ENCODE results near the gene SHROOM3.

SHROOM3 gene

DNA sequence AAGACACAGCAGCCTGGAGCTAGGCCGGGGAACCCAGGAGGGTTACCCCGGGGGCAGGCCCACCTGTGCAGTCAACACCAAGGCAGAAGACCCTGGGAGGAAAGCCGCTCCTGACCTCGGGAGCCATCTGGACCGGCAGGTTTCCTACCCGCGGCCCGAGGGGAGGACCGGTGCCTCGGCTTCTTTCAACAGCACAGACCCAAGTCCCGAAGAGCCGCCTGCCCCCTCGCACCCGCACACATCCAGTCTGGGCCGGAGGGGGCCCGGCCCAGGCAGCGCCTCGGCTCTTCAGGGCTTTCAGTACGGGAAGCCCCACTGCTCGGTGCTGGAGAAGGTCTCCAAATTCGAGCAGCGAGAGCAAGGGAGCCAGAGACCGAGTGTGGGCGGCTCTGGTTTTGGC lies 305.2 kb downstream of the SHROOM3 start:
- no peak for DNase-seq (ENCODE audit: low read depth in 1 of 2, low spot score in 1 of 2)

DNA sequence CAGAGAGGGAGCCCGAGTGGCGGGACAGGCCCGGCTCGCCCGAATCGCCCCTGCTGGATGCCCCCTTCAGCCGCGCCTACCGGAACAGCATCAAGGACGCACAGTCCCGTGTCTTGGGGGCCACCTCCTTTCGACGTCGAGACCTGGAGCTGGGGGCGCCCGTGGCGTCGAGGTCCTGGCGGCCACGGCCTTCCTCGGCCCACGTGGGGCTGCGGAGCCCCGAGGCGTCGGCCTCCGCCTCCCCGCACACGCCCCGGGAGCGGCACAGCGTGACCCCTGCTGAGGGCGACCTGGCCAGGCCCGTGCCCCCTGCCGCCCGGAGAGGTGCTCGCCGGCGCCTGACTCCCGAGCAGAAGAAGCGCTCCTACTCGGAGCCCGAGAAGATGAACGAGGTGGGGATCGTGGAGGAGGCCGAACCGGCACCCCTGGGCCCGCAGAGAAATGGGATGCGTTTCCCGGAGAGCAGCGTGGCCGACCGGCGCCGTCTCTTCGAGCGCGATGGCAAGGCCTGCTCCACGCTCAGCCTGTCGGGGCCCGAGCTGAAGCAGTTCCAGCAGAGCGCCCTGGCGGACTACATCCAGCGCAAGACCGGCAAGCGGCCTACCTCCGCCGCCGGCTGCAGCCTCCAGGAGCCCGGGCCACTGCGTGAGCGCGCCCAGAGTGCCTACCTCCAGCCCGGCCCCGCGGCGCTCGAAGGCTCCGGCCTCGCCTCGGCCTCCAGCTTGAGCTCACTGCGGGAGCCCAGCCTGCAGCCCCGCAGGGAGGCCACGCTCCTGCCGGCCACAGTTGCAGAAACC lies 306.0 kb downstream of the SHROOM3 start:
- DNase-seq (ENCODE audit: low read depth in 1 of 2, low spot score in 1 of 2): no peak

DNA sequence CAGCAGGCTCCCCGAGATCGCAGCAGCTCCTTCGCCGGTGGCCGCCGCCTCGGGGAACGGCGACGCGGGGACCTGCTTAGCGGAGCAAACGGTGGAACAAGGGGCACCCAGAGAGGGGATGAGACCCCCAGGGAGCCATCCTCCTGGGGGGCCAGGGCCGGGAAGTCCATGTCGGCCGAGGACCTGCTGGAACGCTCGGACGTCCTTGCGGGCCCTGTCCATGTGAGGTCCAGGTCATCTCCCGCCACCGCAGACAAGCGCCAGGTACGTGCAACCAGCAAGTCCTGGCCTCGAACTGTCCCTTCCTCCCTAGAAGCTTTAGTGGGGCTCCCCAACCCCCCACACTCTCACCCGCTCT lies 306.6 kb downstream of the SHROOM3 start:
- DNase-seq (ENCODE audit: low read depth in 1 of 2, low spot score in 1 of 2): no peak

DNA sequence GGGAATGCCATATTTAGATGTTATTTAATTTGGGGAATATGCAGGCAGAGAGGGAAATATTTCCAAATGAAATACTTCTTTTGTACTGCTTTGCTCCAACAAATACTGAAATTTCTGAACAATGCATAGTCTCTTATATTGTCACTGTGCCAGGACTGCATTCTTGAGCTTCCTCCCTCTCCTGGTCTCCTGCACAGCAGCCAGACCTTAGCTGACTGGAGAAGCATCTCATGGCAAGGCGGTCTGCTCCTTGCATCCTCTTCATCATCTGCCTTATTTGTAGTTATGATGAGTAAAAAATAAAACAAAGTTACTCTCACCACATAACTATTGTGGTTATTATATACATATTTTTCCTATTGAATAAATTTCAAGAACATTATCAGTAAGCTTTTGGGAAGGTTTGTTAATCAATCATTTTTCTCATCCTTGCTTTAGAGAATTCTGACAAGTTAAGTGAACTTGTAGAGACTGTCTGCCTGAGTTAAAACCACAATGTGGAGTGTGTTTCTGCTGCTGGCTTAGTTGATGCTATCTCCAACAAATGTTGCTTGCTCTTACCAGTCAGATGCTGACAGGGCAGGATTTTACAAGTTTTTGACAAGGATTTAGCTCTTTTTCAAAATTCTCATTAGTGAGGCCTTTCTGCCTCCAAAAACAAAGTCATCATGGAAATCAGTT lies 309.4 kb downstream of the SHROOM3 start:
- no peak for DNase-seq (ENCODE audit: low read depth in 1 of 2, low spot score in 1 of 2)

DNA sequence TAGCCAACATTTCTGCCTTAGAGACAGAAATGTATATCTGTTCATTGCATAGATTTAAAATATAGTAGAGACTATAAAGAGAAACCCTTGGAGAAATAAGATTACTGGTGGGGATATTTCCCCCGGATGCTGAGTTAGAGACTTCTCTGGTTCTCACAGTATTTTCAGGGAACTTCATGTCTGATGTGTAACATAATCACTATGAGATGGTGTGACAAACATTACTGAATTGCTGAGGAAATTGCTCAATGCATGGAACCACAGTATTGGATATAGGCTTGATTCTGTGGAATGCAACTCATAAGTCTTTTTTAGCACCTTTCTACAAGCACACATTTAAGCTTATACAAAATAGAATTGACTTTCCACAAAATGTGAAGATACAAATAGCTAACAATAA lies 310.2 kb downstream of the SHROOM3 start:
- no peak for DNase-seq (ENCODE audit: low read depth in 1 of 2, low spot score in 1 of 2)

DNA sequence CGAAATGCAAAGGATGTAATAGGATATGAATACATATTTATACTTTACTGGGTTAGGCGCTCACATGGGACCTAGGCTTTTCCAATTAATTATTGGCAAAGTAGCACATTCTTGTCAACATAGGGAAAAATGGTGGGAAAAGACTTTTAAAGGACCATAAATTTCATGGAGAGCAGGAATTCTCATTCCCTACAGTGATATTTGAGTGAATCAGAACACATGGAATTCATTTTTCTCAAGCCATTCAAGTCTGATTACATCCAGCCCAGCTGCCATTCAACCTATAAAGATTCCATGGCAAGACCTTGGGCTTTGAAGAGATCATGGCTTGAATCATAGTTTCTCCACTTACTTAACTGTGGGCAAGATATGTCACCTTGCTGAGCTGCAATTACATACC lies 312.5 kb downstream of the SHROOM3 start:
- DNase-seq (ENCODE audit: low read depth in 1 of 2, low spot score in 1 of 2): no peak

DNA sequence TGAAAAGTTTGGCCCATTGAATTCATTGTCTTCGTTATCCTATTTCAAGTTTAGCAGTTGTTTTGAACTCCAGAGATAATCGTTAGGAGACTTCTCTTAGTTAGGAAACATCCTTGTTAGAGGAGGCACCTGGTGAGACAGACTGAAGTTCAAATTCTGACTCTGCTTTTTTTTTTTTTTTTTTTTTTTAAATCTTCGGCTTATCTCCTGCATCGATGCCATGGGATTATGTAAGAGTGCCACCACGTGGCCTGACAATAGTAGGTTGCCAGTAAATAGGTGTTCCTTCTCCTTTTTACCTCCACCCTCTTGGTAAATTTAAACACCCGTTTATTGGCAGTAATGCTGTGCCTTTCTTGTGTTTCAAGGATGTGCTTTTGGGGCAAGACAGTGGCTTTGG lies 313.6 kb downstream of the SHROOM3 start:
- no peak for DNase-seq (ENCODE audit: low read depth in 1 of 2, low spot score in 1 of 2)

DNA sequence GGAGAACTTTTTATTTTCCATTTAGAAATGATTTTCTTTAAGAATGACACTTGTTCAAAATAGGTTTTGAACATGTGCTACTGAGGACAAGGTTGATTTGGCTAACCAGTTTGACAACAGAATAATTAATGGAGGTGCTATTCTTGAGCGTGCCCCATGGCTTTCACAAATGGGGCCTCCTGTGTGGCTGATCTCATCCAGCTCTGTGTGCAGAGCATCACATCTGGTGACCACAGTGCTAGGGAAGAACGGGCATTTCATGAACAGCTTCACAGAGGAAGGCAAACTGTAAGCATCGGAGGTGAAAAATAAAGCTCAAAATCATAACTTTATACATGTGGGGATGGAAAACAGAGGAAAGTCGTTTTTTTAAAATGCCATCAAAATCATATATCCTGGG lies 314.3 kb downstream of the SHROOM3 start:
- DNase-seq (ENCODE audit: low read depth in 1 of 2, low spot score in 1 of 2): no peak

DNA sequence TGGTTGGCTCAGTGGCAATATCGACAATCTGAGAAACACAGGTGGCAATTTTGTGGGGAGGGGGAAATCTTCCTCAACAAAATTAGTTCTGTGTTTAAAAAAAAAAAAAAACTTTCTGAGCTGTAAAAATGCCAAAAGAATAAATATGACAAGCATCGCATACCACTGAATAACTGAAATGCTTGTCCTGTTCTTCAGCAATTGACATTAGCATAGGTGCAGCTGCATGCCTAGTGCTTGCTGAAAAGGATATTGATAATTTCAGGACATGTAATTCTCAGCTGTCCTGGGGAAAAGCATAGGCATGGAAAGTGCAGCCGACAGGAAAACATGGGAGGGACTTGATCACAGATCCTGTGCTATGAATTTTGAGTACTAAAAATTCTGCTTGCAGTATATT lies 315.7 kb downstream of the SHROOM3 start:
- DNase-seq (ENCODE audit: low read depth in 1 of 2, low spot score in 1 of 2): no peak

DNA sequence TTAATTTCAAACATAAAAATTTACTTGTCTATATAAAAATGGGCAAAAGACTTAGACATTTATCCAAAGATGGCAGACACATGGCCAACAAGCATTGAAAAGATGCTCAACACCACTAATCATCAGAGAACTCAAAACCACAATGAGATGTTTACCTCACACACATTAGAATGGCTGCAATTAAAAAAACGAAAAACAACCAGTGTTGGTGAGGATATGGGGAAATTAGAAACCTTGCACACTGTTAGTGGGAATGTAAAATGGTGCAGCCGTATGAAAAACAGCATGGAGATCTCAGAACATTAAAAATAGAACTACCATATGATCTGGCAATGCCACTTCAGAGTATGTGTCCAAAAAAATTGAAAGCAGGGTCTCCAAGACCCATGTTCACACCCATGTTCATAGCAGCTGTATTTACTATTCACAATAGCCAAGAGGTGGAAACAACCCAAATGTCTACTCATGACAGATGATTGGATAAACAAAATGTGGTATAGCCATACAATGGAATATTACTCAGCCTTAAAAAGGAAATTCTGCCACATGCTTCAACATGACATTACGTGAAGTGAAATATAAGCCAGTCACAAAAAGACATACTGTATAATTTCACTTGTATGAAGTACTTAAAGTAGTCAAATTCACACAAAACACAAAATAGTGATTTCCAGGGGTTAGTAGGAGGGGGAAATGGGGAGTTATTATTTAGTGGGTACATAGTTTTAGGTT lies 316.7 kb downstream of the SHROOM3 start:
- DNase-seq (ENCODE audit: low read depth in 1 of 2, low spot score in 1 of 2): no peak

DNA sequence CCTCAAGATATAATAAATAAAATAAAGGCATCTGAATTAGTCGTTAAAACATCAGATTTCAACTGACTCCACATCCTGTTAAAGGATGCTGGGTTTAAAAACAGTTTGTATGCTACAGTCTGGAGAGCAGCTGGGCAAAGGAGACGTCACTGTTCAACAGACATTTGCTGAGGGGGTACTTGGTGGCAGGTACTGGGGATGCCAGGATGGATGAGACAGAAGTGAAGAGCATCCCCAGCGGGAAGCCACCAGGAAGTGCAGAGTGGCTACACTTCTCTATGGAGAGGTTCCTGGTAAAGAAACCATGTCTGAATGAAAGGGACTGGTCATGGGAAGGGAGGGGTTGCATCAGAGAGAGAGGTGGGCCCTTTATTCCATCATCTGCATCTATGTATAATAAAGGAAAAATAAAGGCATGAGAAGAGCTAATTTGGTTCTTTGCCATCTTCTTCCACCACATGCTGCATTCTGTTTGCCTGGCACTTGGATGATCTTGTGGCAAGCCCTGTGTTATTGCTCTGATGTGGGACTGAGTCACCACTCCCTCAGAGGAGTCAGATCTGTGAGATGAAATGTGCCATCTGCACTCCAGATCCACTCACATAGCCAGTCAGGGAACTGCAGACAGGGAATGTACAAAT lies 318.0 kb downstream of the SHROOM3 start:
- DNase-seq (ENCODE audit: low read depth in 1 of 2, low spot score in 1 of 2): no peak

DNA sequence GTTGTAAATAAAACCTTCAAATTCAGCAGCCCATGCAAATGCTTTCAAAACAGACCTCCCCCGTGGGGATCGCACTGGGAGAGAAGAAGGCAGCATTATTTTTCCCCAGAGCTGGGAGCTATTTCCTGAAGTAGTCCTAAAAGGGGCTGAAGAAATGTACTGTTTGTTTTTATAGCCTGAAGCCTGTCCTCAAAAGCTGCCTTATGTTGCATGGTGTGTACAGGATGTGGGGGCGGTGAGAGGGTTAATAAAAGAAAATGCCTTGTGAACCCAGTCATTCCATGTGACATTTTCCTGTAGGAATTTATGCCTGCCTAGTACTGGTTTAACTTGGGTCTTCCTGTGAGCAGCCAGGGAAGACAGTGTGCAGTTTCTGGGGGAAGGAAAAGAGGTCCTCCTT lies 318.8 kb downstream of the SHROOM3 start:
- DNase-seq (ENCODE audit: low read depth in 1 of 2, low spot score in 1 of 2): no peak

DNA sequence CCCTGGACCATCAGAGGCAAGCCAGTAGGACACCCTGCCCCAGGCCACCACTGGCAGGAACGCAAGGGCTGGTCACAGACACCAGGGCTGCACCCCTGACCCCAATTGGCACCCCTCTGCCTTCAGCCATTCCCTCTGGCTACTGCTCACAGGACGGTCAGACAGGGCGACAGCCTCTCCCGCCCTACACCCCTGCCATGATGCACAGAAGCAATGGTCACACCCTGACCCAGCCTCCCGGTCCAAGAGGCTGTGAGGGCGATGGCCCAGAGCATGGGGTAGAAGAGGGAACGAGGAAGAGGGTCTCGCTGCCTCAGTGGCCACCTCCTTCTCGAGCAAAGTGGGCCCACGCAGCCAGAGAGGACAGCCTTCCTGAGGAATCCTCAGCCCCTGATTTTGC lies 319.4 kb downstream of the SHROOM3 start:
- no peak for DNase-seq (ENCODE audit: low read depth in 1 of 2, low spot score in 1 of 2)

DNA sequence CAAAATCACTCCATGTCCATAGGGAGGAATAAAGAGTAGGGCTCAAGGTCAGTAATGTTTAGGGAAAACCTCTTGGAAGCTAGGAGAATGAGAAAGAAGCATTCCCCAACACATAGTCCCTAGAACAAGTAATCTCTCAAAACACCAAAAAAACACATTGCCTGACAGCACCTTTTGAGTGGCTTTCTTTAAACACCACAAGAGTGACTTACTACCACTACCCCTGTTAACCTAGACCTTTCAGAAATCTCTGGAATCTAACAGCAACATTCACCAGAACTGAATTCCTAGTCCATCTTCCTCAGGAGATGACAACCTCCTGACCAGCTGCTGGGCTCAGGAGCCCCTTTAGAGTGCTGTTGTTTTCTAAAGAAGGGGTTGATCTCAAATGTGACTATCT lies 320.7 kb downstream of the SHROOM3 start:
- no peak for DNase-seq (ENCODE audit: low read depth in 1 of 2, low spot score in 1 of 2)

DNA sequence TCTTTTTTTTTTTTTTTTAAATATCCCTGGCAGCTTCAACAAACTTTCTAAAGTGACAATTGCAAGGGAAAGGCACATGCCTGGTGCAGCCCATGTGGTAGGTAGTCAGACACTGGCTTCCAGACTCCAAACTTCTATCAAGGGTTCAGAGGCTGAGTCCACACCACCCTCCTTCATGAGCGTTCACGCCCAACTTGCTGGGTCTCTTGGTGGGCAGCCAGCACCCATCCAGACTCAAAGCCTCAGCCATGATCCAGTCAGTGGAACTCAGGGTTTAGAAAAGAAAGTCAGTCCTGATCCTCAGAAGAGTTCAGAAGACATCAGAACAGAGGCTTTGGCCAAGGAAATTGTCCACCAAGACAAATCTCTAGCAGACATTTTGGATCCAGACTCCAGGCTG lies 321.4 kb downstream of the SHROOM3 start:
- DNase-seq (ENCODE audit: low read depth in 1 of 2, low spot score in 1 of 2): no peak

DNA sequence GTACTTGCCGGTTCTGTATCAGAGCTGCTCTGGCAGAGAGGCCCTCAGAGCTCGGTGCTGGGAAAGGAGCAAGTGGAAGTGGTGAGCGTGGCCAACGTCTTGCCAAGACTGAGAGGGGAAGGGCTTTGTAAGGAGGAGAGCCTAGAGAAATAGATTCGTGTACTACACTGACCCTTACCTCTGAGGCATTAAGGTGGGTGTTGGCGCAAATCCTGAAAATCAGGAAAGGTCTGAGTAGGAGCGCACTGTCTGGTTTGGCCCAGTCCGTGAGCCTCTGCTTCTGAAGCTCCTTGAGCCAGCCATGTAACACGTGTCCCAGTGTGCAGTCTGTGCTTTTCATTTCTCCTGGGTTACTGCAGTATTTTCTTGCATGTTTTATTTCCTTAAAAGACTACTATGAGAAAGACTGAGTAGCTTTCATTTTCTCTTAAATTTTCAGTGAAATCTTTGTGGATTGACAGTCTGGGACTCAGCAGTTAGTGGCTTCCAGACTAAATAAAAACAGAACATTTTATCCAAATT lies 322.4 kb downstream of the SHROOM3 start:
- no peak for DNase-seq (ENCODE audit: low read depth in 1 of 2, low spot score in 1 of 2)

DNA sequence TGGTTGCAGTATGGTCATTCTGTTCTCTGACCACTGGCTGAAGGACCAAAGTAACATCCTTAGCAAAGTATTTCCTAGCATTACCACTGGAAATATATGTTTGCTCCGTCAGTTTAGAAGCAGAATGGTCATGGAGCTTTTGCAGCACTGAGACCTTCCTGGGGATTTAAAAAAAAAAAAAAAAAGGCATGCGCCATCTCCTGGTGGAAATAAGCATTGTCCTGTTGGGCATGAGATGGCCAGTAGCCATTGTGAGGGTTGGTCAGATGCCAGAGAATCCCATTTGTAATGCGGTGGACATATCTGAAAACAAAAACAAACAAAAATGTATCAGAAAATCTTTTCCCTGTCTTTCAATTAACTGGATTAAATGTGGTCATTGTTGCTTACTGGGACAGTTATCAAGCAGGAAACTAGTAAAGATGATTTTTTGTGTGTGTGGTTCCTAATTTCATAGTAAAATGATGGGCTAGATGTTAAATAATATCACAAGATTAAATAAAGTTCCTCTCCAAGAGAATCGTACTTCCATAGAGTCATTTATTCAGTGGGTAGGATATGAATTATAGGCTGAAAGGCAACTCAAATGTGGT lies 323.4 kb downstream of the SHROOM3 start:
- no peak for DNase-seq (ENCODE audit: low read depth in 1 of 2, low spot score in 1 of 2)

DNA sequence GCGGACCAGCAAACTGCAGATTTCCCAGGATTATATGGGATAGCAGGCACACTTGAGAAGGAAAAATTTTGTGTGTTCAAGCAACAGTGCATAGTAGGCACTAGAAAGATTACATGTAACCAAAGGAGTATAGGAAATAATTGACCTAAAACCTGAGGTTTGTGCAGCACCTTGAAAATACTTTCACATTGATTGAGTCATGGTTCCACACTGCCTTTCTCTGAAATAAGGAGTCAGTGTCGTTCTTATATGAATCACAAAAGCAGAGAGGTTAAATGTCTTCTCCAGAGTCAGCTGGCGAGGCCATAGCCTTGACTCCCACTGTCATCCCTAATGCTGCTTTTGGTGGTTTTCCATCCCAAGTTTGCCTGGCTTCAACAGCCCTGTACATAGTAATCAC lies 324.0 kb downstream of the SHROOM3 start:
- DNase-seq (ENCODE audit: low read depth in 1 of 2, low spot score in 1 of 2): no peak

DNA sequence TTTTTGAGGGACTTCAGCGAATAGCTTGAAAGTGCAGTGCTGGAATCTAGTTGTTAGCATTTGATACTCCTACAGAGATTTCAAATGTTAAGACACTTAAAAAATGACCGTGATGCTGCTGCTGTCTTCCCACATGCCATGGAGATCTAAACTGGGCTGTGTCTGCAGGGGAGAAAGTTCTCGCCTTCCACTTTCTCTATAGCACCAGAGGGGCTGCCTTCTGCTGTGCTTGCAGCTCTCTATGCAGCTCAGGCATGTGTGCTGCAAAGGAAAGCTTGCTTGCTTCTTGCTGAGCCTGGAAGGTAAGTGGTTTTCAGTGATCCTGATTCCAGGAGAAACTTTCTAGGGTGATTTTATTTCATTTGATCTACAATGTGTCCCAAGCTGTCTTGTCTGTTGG lies 325.2 kb downstream of the SHROOM3 start:
- DNase-seq (ENCODE audit: low read depth in 1 of 2, low spot score in 1 of 2): no peak

DNA sequence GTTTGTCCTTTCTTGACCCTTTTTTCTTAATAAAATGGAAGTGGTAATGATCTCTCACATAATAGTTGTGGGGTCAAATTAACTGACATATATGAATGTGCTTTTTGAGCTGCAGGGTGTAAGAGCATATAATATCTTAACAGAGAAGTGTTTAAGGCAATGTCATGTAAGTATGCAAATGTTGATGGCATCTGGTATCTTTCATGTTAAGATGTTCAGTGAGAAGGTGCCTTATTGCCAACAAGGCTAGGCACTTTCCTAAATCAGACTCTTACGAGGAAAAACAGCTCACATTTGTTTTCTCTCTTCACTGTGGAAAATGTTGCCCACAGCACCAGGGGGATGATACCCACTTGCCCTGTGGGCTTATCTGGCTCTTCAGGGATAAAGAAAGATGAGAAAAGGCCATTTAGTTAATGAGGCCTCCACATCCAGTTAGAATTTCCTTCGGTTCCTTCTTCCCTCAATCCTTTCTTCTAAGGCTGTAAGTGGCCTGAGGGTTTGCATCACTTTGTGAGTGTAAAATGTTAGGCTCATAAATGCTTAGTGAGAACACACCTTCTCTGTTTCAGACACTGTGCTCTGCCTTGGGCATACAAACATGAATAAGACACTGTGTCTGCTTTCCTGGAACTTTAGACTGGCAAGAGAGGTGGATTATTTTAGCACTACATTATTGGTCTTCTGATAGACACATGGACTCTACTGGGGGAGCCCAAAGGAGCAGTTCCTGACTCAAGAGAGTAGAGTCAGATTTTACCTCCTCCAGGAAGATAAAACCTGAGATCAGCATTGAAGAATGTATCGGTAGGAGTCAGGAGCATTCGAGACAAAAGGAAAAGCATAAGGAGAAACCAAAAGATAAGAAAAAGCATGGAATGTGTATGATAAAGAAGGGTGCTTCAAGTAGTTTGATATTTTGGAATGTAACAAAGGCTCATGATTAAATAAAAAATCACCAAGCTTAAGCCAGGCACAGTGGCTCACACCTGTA lies 327.4 kb downstream of the SHROOM3 start:
- DNase-seq (ENCODE audit: low read depth in 1 of 2, low spot score in 1 of 2): no peak
